Measurements from ENCODE around the gene NHSL2.

Gene NHSL2

DNA sequence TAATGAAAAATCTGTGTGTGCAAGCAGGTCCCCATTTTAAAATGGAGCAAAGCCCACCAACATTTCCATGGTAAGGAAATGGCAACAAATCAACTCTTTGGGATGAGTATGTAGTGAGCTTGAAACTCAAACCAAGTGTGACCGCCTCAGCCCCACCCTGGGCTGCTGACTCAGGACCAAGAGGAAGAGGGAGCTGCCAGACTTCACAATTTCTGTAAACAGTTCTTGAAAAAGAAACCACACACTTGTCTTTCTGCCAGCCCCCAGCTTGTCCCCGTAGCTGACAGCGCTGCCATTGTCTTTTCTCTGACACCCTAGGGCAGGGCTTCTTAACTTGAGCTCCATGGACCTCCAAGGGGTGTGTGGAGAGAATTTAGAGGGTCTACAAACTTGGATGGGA lies 210.7 kb downstream of the NHSL2 start:
- Mint-ChIP-seq H3K27ac (ENCODE audit: low read depth) (peak overlapping the region; percentile 94), H3K27me3 (no peaks in the 10 kb centered on the region), H3K4me1 (peaks cover 57% of the 10 kb centered on the region), H3K36me3 (ENCODE audit: insufficient read depth) (peaks cover 2% of the 10 kb centered on the region), H3K9me3 (no peaks in the 10 kb centered on the region), H3K4me3 (peak overlapping the region; percentile 42)
- peak in 1 of 2 donors; percentile 46 for DNase-seq (ENCODE audit: low spot score in 2 of 2)
- ATAC-seq (replicated peaks; ENCODE audit: extremely low read depth, poor library complexity, severe bottlenecking), result peak; percentile 91

GRCh38 chrX:72122621-72123337 lies 212.1 kb downstream of the NHSL2 start:
- Mint-ChIP-seq H3K27me3 (no peaks in the 10 kb centered on the region), H3K9me3 (no peaks in the 10 kb centered on the region), H3K4me3 (peak overlapping the region; percentile 30), H3K4me1 (peaks cover 53% of the 10 kb centered on the region), H3K36me3 (ENCODE audit: insufficient read depth) (peaks cover 2% of the 10 kb centered on the region), H3K27ac (ENCODE audit: low read depth) (peak overlapping the region; percentile 79)
- ATAC-seq (replicated peaks; ENCODE audit: extremely low read depth, poor library complexity, severe bottlenecking) (no peak), DNase-seq (ENCODE audit: low spot score in 2 of 2) (no peak)

- Mint-ChIP-seq H3K27ac (ENCODE audit: low read depth) (peak overlapping the region; percentile 79), H3K36me3 (ENCODE audit: insufficient read depth) (peaks cover 2% of the 10 kb centered on the region), H3K27me3 (no peaks in the 10 kb centered on the region), H3K4me3 (peak overlapping the region; percentile 30), H3K9me3 (no peaks in the 10 kb centered on the region), H3K4me1 (peaks cover 53% of the 10 kb centered on the region)
- ATAC-seq (replicated peaks; ENCODE audit: extremely low read depth, poor library complexity, severe bottlenecking) (no peak), DNase-seq (ENCODE audit: low spot score in 2 of 2) (no peak)
Observed at GRCh38 chrX:72123471-72124185, 213.0 kb downstream of the NHSL2 start.

- H3K27ac Mint-ChIP-seq (ENCODE audit: low read depth), result peak overlapping the region; percentile 78
- no peaks in the 10 kb centered on the region for H3K9me3 Mint-ChIP-seq
- peaks cover 2% of the 10 kb centered on the region for H3K36me3 Mint-ChIP-seq (ENCODE audit: insufficient read depth)
- DNase-seq (ENCODE audit: low spot score in 2 of 2), result no peak
- peak overlapping the region; percentile 48 for H3K4me3 Mint-ChIP-seq
- H3K4me1 Mint-ChIP-seq, result peaks cover 58% of the 10 kb centered on the region
- no peak for ATAC-seq (replicated peaks; ENCODE audit: extremely low read depth, poor library complexity, severe bottlenecking)
- H3K27me3 Mint-ChIP-seq, result no peaks in the 10 kb centered on the region
Observed at GRCh38 chrX:72124540-72125201, 214.0 kb downstream of the NHSL2 start.

GRCh38 chrX:72125331-72126047 lies 214.8 kb downstream of the NHSL2 start:
- DNase-seq (ENCODE audit: low spot score in 2 of 2) (no peak), ATAC-seq (replicated peaks; ENCODE audit: extremely low read depth, poor library complexity, severe bottlenecking) (no peak)
- peak overlapping the region; percentile 48 for H3K4me3 Mint-ChIP-seq
- peak overlapping the region; percentile 78 for H3K27ac Mint-ChIP-seq (ENCODE audit: low read depth)
- no peaks in the 10 kb centered on the region for H3K27me3 Mint-ChIP-seq
- peaks cover 3% of the 10 kb centered on the region for H3K36me3 Mint-ChIP-seq (ENCODE audit: insufficient read depth)
- H3K4me1 Mint-ChIP-seq, result peaks cover 50% of the 10 kb centered on the region
- H3K9me3 Mint-ChIP-seq, result no peaks in the 10 kb centered on the region

- H3K4me1 Mint-ChIP-seq, result peaks cover 44% of the 10 kb centered on the region
- DNase-seq (ENCODE audit: low spot score in 2 of 2) (no peak), ATAC-seq (replicated peaks; ENCODE audit: extremely low read depth, poor library complexity, severe bottlenecking) (no peak)
- no peaks in the 10 kb centered on the region for H3K27me3 Mint-ChIP-seq
- H3K9me3 Mint-ChIP-seq, result no peaks in the 10 kb centered on the region
- H3K27ac Mint-ChIP-seq (ENCODE audit: low read depth), result peak overlapping the region; percentile 78
- no peak overlapping the region for H3K4me3 Mint-ChIP-seq
- H3K36me3 Mint-ChIP-seq (ENCODE audit: insufficient read depth), result peaks cover 2% of the 10 kb centered on the region
Observed at GRCh38 chrX:72126048-72126415, 215.4 kb downstream of the NHSL2 start.

GRCh38 chrX:72126539-72127140 lies 216.0 kb downstream of the NHSL2 start:
- H3K4me1 Mint-ChIP-seq, result peaks cover 43% of the 10 kb centered on the region
- H3K27ac Mint-ChIP-seq (ENCODE audit: low read depth), result no peak overlapping the region
- ATAC-seq (replicated peaks; ENCODE audit: extremely low read depth, poor library complexity, severe bottlenecking) (peak; percentile 47), DNase-seq (ENCODE audit: low spot score in 2 of 2) (peak; percentile 67 to 80)
- H3K9me3 Mint-ChIP-seq, result no peaks in the 10 kb centered on the region
- H3K36me3 Mint-ChIP-seq (ENCODE audit: insufficient read depth), result peaks cover 2% of the 10 kb centered on the region
- no peaks in the 10 kb centered on the region for H3K27me3 Mint-ChIP-seq
- H3K4me3 Mint-ChIP-seq, result no peak overlapping the region

- no peak for DNase-seq (ENCODE audit: low spot score in 2 of 2)
Observed at GRCh38 chrX:72127332-72127731, 216.7 kb downstream of the NHSL2 start.

GRCh38 chrX:72128183-72128834 lies 217.7 kb downstream of the NHSL2 start:
- no peak overlapping the region for H3K4me3 Mint-ChIP-seq
- no peak overlapping the region for H3K27ac Mint-ChIP-seq (ENCODE audit: low read depth)
- ATAC-seq (replicated peaks; ENCODE audit: extremely low read depth, poor library complexity, severe bottlenecking), result no peak
- no peak for DNase-seq (ENCODE audit: low spot score in 2 of 2)
- H3K9me3 Mint-ChIP-seq, result no peaks in the 10 kb centered on the region
- peaks cover 40% of the 10 kb centered on the region for H3K4me1 Mint-ChIP-seq
- H3K27me3 Mint-ChIP-seq, result no peaks in the 10 kb centered on the region
- H3K36me3 Mint-ChIP-seq (ENCODE audit: insufficient read depth), result peaks cover 5% of the 10 kb centered on the region

More at GRCh38 chrX:72127332-72127731, 216.7 kb downstream of the NHSL2 start:
- Mint-ChIP-seq H3K4me3 (no peak overlapping the region), H3K9me3 (no peaks in the 10 kb centered on the region), H3K36me3 (ENCODE audit: insufficient read depth) (peaks cover 3% of the 10 kb centered on the region), H3K27ac (ENCODE audit: low read depth) (no peak overlapping the region), H3K27me3 (no peaks in the 10 kb centered on the region), H3K4me1 (peaks cover 48% of the 10 kb centered on the region)
- ATAC-seq (replicated peaks; ENCODE audit: extremely low read depth, poor library complexity, severe bottlenecking), result no peak

- no peak for ATAC-seq (replicated peaks; ENCODE audit: extremely low read depth, poor library complexity, severe bottlenecking)
- Mint-ChIP-seq H3K27me3 (no peaks in the 10 kb centered on the region), H3K4me3 (no peak overlapping the region), H3K9me3 (no peaks in the 10 kb centered on the region), H3K27ac (ENCODE audit: low read depth) (no peak overlapping the region), H3K36me3 (ENCODE audit: insufficient read depth) (peaks cover 5% of the 10 kb centered on the region), H3K4me1 (peaks cover 34% of the 10 kb centered on the region)
- DNase-seq (ENCODE audit: low spot score in 2 of 2), result no peak
Observed at GRCh38 chrX:72128881-72129280, 218.2 kb downstream of the NHSL2 start.

DNA sequence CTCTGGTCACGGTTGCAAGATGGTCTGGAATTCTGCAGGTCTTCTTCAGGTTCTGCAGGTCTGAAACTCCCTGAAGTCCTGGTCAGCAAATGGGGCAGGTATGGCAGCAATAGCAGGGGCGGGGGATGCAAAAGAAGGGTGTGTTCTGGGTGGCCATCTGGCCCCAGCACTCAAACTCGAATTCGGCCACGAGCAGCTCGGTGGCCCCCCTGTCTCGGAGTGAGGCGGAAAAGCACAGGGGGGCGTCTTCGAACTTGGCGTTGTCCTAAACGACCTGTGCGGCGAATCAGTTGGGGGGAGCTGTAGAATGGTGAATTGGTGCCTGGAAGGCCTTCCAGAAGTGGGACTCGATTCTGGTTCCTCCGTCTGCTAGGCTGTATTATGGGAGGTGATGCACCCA lies 219.0 kb downstream of the NHSL2 start:
- DNase-seq (ENCODE audit: low spot score in 2 of 2) (no peak), ATAC-seq (replicated peaks; ENCODE audit: extremely low read depth, poor library complexity, severe bottlenecking) (no peak)
- H3K4me3 Mint-ChIP-seq, result peak overlapping the region; percentile 13
- H3K4me1 Mint-ChIP-seq, result peaks cover 27% of the 10 kb centered on the region
- H3K27ac Mint-ChIP-seq (ENCODE audit: low read depth), result no peak overlapping the region
- H3K9me3 Mint-ChIP-seq, result no peaks in the 10 kb centered on the region
- H3K27me3 Mint-ChIP-seq, result no peaks in the 10 kb centered on the region
- peaks cover 5% of the 10 kb centered on the region for H3K36me3 Mint-ChIP-seq (ENCODE audit: insufficient read depth)
